HG02763 (cell line): Measurements from ENCODE around the gene OGDH.

ENCODE experiments used
- ATAC-seq: cut with Tn5 transposase; IDR thresholded peaks from one replicate; pipeline ENCODE4 v1.9.1; 2021; ENCODE audit warnings: mild to moderate bottlenecking, moderate library complexity; ENCODE audit not compliant: unreplicated experiment

The OGDH gene

GRCh38 chr7:44636041-44636584 lies 29.7 kb downstream of the OGDH start:
- ATAC-seq = no peak

- no peak for ATAC-seq
Observed at GRCh38 chr7:44636926-44637325, 30.5 kb downstream of the OGDH start.

GRCh38 chr7:44637788-44638594 lies 31.6 kb downstream of the OGDH start:
- ATAC-seq = peak; percentile 43

- peak; percentile 77 for ATAC-seq
Observed at GRCh38 chr7:44638611-44639557, 32.5 kb downstream of the OGDH start.

- no peak for ATAC-seq
Observed at GRCh38 chr7:44639671-44640321, 33.4 kb downstream of the OGDH start.

- no peak for ATAC-seq
Observed at GRCh38 chr7:44643206-44643605, 36.8 kb downstream of the OGDH start.

GRCh38 chr7:44645254-44645653 lies 38.8 kb downstream of the OGDH start:
- no peak for ATAC-seq

GRCh38 chr7:44645696-44646095 lies 39.3 kb downstream of the OGDH start:
- ATAC-seq = no peak

- ATAC-seq = no peak
Observed at GRCh38 chr7:44646176-44646920, 39.9 kb downstream of the OGDH start.

- no peak for ATAC-seq
Observed at GRCh38 chr7:44646921-44647636, 40.7 kb downstream of the OGDH start.

- no peak for ATAC-seq
Observed at GRCh38 chr7:44647981-44648714, 41.7 kb downstream of the OGDH start.

GRCh38 chr7:44650242-44650641 lies 43.8 kb downstream of the OGDH start:
- ATAC-seq = no peak

- no peak for ATAC-seq
Observed at GRCh38 chr7:44650772-44651171, 44.3 kb downstream of the OGDH start.

GRCh38 chr7:44652535-44652934 lies 46.1 kb downstream of the OGDH start:
- ATAC-seq = no peak

GRCh38 chr7:44654255-44654796 lies 47.9 kb downstream of the OGDH start:
- no peak for ATAC-seq

- no peak for ATAC-seq
Observed at GRCh38 chr7:44655341-44655740, 48.9 kb downstream of the OGDH start.

- ATAC-seq = no peak
Observed at GRCh38 chr7:44658979-44659378, 52.6 kb downstream of the OGDH start.

- ATAC-seq = no peak
Observed at GRCh38 chr7:44661233-44661632, 54.8 kb downstream of the OGDH start.
